ENCODE measurements around the gene RAVER2. TPM values are rescaled to one million over a fixed set of nuclear protein-coding genes. Genes with fewer than 3 reads are reported as not detected.

Gene RAVER2
- total RNA-seq, 1 experiment from 2014 or later: 13.3 TPM

GRCh38 chr1:64712049-64712448, 32.8 kb upstream of the RAVER2 start:
- no CpG with 5 or more reads among the region's 2 CpGs for WGBS (ENCODE audit: extremely low coverage, insufficient read length, low lambda C conversion rate)
- no peaks in the 10 kb centered on the region for H3K9me3 ChIP-seq (ENCODE audit: control insufficient read depth, low read depth, low read length)
- no peak overlapping the region for H2BK12ac ChIP-seq (ENCODE audit: insufficient read length, low read depth, low read length)
- no peak overlapping the region for H3K4me3 Mint-ChIP-seq
- no peak overlapping the region for H2AFZ ChIP-seq (ENCODE audit: low read length)
- DNase-seq: no peak
- peaks cover 2% of the 10 kb centered on the region; the same call in 1 of the 2 replicates for H3K27me3 Mint-ChIP-seq (ENCODE audit: low read depth)
- H3K14ac ChIP-seq (ENCODE audit: insufficient read depth, low read length): no peak overlapping the region
- H2BK5ac ChIP-seq (ENCODE audit: insufficient read length, low read length): no peak overlapping the region
- no peak for TF ChIP-seq CTCF (conservative IDR thresholded peaks at IDR 0.05)
- no peak overlapping the region for H4K91ac ChIP-seq (ENCODE audit: insufficient read length, low read depth, low read length)
- H3K27ac Mint-ChIP-seq: no peak overlapping the region
- no peak overlapping the region for H2BK15ac ChIP-seq (ENCODE audit: low read depth, low read length)
- H3K4ac ChIP-seq (ENCODE audit: low read depth, low read length): no peak overlapping the region
- H3K4me2 ChIP-seq (ENCODE audit: insufficient read depth, insufficient read length, low read length): no peak overlapping the region
- H3K18ac ChIP-seq (ENCODE audit: insufficient read length, low read depth, low read length): no peak overlapping the region
- H3K79me2 ChIP-seq (ENCODE audit: insufficient read depth, low read length): no peaks in the 10 kb centered on the region
- H3T11ph ChIP-seq (ENCODE audit: low read length): no peak overlapping the region
- H3K56ac ChIP-seq (ENCODE audit: insufficient read length, low read depth, low read length): no peak overlapping the region
- H3K23me2 ChIP-seq (ENCODE audit: insufficient read length, low read depth, low read length, poor library complexity, severe bottlenecking): no peaks in the 10 kb centered on the region
- H3K9ac ChIP-seq (ENCODE audit: extremely low read depth, insufficient read length, low read length): no peak overlapping the region
- H2BK120ac ChIP-seq (ENCODE audit: low read depth, low read length, poor library complexity, severe bottlenecking): no peak overlapping the region
- H3K36me3 Mint-ChIP-seq (ENCODE audit: insufficient read depth in 1 of 3, low read depth in 3 of 3): no peaks in the 10 kb centered on the region
- no peaks in the 10 kb centered on the region for H3K79me1 ChIP-seq (ENCODE audit: insufficient read depth, low read depth, low read length, poor library complexity, severe bottlenecking)
- H3K4me1 Mint-ChIP-seq: peaks cover 11 to 12% of the 10 kb centered on the region in 2 experiments
- no peak overlapping the region for H3K23ac ChIP-seq (ENCODE audit: insufficient read length, low read depth, low read length)
- H4K8ac ChIP-seq (replicated peaks; ENCODE audit: insufficient read length, low read depth, low read length): no peak overlapping the region
- no peak overlapping the region for H2BK20ac ChIP-seq (ENCODE audit: low read depth, low read length, poor library complexity, severe bottlenecking)
- no peak overlapping the region for H4K5ac ChIP-seq (ENCODE audit: insufficient read length, low read depth, low read length)
- no peaks in the 10 kb centered on the region for H3K27me3 ChIP-seq (ENCODE audit: insufficient read depth, low read length)
- H3K27ac ChIP-seq (ENCODE audit: insufficient read length, low read depth, low read length): no peak overlapping the region
- H3K4me1 ChIP-seq (ENCODE audit: insufficient read depth, low read length): no peaks in the 10 kb centered on the region
- no peaks in the 10 kb centered on the region for H4K20me1 ChIP-seq (ENCODE audit: control insufficient read depth, insufficient read depth, insufficient read length)
- H3K9me3 Mint-ChIP-seq: no peaks in the 10 kb centered on the region
- no peak overlapping the region for H2AK5ac ChIP-seq (ENCODE audit: insufficient read length, low read length)

Measured in H9 (cell line).